HEK293 (cell line): ENCODE results near the gene NPTX1.

Experiments used
- CTCF ChIP-seq: fragments of 450-650 bp; formaldehyde crosslinking; IDR thresholded peaks from 2 replicates; pipeline ENCODE4 v1.5.1; 2016; ENCODE audit warnings: missing biosample characterization, missing genetic modification characterization
- PATZ1 ChIP-seq: fragments of 450-650 bp; formaldehyde crosslinking; IDR thresholded peaks from 2 replicates; pipeline ENCODE4 v1.5.1; 2016; ENCODE audit warnings: missing biosample characterization, missing genetic modification characterization
- PBX3 ChIP-seq: sonication (generic); formaldehyde crosslinking; IDR thresholded peaks from 2 replicates; pipeline ENCODE4 v1.8.1; 2022; ENCODE audit warnings: mild to moderate bottlenecking, moderate library complexity, missing genetic modification reagents
- SCRT2 ChIP-seq: fragments of 450-650 bp; formaldehyde crosslinking; IDR thresholded peaks from 2 replicates; pipeline ENCODE4 v1.5.1; 2016; ENCODE audit warnings: missing biosample characterization, missing genetic modification characterization
- YY1 ChIP-seq: fragments of 450-650 bp; formaldehyde crosslinking; IDR thresholded peaks from 2 replicates; pipeline ENCODE4 v1.5.1; 2018; ENCODE audit warnings: missing biosample characterization, missing genetic modification characterization
- ZNF112 ChIP-seq: fragments of 450-650 bp; formaldehyde crosslinking; IDR thresholded peaks from 2 replicates; pipeline ENCODE4 v1.5.0; 2017; ENCODE audit warnings: missing biosample characterization, missing genetic modification characterization
- ZNF48 ChIP-seq: fragments of 450-650 bp; formaldehyde crosslinking; IDR thresholded peaks from 2 replicates; pipeline ENCODE4 v1.5.1; 2016; ENCODE audit warnings: missing biosample characterization, missing genetic modification characterization
- ZSCAN18 ChIP-seq: fragments of 450-650 bp; formaldehyde crosslinking; IDR thresholded peaks from 2 replicates; pipeline ENCODE4 v1.5.1; 2016; ENCODE audit warnings: missing biosample characterization, missing genetic modification characterization

GRCh38 chr17:80443916-80444643 lies 32.3 kb downstream of the NPTX1 start:
- no peak for TF ChIP-seq YY1 (tag by site-specific recombination)
- no peak for TF ChIP-seq PBX3
- TF ChIP-seq CTCF (tag by site-specific recombination), result no peak
- no peak for TF ChIP-seq PATZ1 (tag by site-specific recombination)
- TF ChIP-seq ZNF112 (tag by site-specific recombination), result no peak
- no peak for TF ChIP-seq SCRT2
- TF ChIP-seq ZSCAN18 (tag by site-specific recombination), result no peak
- no peak for TF ChIP-seq ZNF48 (tag by site-specific recombination)
